Dedifferentiated amniotic fluid mesenchymal stem cell (primary cell): ENCODE measurements around the gene CYBC1.
"Not testable (repeated sequence)": the region's sequence is repeated elsewhere in the genome, so short reads cannot be mapped to it uniquely, and the experiment has no call there.

Experiments used
- DNase-seq: peaks from one replicate; pipeline ENCODE4 v3.0.0-alpha.2; 2016; ENCODE audit errors: extremely low spot score

The CYBC1 gene

DNA sequence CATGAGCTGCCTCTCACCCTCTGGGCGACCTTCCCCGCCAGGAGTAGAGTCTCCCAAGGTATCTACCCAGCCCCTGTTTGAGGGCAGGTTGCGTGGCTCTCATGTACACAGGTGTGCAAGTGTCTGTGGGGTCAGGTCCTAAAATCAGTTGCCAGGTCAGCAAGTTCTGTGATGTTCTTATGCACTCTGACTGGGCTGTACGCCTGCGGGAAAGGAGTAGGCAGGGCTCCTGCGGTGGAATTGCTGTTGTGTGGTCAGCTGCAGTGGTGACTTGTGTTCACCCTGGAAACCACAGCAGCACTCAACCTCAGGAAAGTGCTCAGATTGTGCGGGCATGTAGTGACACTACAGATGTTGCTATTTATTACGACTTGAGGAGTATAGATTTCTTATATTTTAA lies 27.4 kb upstream of the CYBC1 start:
- no peak for DNase-seq

DNA sequence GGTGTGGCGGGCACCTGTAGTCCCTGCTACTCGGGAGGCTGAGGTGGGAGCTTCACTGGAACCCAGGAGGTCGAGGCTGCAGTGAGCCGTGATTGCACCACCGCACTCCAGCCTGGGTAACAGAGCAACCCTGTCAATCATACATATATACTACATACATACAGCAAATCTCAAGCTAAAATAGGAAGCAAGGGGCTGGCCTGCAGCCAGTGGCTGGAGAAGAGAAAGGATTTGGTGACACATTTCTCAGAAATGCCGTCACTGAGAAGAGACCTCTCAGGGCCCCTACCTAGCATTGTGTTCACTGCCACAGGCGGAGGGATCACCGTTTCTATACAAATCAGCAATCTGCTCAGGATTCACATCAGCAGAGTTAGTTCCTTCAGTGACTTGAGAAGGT lies 24.9 kb upstream of the CYBC1 start:
- no peak for DNase-seq

GRCh38 chr17:82474223-82475010 lies 23.9 kb upstream of the CYBC1 start:
- DNase-seq, result no peak

DNA sequence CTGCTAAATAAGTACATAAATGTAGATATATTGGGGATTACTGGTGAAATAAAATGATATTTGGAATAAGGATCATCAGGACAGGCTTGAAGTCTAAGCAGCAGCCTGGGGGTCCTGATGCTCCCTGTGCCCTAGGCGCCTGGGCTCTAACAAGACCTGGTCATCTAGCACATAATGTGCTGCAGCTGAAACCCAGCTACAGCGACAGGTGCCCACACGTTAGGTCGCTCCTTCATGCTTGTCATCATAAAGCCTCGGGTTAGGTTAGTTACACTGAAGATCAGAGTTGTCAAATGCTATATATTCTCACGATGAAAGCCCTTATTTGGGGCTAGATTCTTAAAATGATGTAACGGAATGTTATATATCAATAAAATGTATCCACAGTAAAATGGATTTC lies 19.5 kb upstream of the CYBC1 start:
- DNase-seq, result no peak

GRCh38 chr17:82468692-82469091 lies 18.1 kb upstream of the CYBC1 start:
- no peak for DNase-seq

GRCh38 chr17:82465023-82465603 lies 14.6 kb upstream of the CYBC1 start:
- no peak for DNase-seq

GRCh38 chr17:82464567-82464929 lies 14.0 kb upstream of the CYBC1 start:
- DNase-seq, result no peak

GRCh38 chr17:82463925-82464566 lies 13.5 kb upstream of the CYBC1 start:
- DNase-seq, result no peak

- DNase-seq, result no peak
Measured at GRCh38 chr17:82463391-82463790, 12.8 kb upstream of the CYBC1 start.

- no peak for DNase-seq
Measured at GRCh38 chr17:82461827-82462524, 11.4 kb upstream of the CYBC1 start.

DNA sequence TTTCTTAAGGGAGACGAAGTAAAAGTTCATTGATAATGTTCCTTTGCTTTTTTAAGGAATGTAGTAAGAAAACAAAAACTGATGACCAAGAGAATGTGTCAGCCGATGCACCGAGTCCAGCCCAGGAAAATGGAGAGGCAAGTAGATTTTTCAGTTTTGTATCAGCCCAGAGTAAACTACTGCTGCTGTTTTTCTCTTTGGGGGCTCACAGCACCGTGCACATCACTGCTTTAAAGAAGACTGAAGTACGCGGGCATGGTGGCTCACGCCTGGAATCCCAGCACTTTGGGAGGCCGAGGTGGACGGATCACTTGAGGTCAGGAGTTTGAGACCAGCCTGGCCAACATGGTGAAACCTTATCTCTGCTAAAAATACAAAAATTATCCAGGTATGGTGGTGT lies 9.4 kb upstream of the CYBC1 start:
- not testable (repeated sequence) for DNase-seq

DNA sequence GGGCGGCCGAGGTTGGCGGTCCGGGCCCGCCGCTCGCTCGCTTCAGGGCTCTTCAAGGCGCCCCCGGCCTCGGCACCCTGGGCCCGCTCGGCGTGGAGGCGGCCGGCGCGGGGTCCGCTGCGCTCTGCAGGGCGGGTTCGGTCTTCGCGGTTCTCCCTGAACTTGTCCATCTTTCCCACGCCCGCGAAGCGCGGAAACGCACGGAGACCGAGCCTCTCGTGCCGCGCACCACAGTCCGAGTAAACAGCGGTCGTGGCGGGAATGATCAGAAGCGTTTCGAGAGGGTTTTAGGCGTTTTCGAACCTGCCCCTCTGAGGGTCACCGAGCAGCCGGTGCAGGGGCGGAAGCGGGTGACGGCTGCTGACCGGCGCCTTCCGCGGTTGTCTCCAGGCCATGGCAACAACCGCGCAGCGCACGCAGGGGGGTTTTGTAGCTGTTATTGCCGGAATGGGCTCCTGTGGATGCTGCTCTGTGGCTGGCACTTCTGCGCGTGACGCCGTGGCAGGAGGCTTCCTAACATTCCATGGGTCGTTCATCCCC lies 8.4 kb upstream of the CYBC1 start:
- DNase-seq, result no peak

DNA sequence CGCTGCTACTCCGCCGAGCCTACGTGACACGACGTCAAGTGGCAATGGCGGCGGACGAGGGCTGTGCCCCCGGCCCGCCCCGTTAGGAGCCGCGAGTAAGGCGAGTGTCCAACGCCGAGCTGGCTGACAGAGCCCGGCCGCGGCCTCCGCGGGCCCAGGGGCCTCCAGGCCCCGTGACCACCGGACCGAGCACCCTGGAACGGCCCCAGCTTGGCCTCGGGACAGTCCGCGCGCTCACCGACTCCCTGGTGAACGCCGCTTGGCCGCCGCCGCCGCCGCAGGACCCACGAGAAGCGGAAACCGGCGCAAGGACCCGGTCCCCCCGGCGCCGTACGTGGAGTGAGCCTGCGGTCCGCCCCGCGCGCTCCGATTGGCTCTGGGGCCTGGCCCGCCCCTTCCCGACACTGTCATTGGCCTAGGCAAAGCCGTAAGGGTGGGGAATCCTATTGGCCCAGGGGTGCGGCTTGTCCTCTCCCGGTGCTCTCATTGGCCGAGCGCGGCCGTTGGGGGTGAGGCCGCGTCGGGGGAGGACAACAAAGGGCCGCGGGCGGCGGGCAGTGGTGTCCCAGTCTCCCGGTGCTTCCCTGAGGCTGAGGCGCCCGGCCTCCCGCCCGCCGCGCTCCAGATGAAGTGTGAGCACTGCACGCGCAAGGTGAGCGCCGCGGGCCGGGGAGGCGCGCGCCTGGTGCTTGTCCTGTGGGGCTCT lies 7.8 kb upstream of the CYBC1 start, which contains the start of gene NARF:
Gene NARF, plus strand, starts transcription at position 563 of the 706 bp plus-strand sequence. Its CDS starts 63 bp downstream, at position 626.
- peak; percentile 98 for DNase-seq

DNA sequence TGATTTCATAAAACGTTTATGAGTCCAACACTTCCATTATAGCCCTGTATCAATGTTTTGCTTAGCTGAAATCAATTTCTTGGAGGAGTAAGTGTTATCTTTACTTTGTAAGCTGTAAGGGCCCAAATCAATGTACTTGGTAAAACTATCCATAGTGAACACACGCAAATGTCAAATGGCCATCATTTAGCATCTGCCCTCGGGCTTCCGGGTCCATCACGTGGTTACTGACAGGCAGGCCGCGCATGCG lies 7.3 kb upstream of the CYBC1 start:
- no peak for DNase-seq

GRCh38 chr17:82457073-82457928 lies 6.7 kb upstream of the CYBC1 start:
- no peak for DNase-seq

DNA sequence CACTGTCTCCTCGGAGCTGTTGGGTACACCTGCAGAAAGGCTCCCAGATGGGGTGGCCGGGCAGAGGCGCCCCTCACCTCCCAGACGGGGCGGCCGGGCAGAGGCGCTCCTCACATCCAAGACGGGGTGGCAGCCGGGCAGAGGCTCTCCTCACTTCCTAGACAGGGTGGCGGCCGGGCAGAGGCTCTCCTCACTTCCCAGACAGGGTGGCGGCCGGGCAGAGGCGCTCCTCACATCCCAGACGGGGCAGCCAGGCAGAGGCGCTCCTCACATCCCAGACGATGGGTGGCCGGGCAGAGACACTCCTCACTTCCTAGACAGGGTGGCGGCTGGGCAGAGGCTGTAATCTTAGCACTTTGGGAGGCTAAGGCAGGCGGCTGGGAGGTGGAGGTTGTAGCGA lies 3.2 kb upstream of the CYBC1 start:
- not testable (repeated sequence) for DNase-seq

- not testable (repeated sequence) for DNase-seq
Measured at GRCh38 chr17:82453151-82453550, 2.6 kb upstream of the CYBC1 start.

DNA sequence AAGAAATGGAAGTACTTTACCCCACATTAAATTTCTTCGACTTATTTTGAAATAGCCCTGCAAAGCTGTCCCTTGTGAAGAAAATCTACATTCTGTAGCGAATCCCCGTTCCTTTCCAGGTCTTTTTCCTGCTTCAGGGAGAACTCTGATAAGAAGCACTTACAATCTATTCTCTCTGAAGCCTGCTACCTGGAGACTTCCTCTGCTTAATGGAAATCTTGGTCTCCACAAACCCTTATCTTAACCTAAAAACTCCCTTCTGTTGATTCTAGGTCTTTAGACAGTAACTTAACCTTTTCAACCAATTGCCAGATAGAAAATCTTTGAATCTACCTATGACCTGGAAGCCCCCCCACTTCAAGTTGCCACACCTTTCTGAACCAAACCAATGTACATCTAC lies 1.6 kb upstream of the CYBC1 start:
- no peak for DNase-seq

- DNase-seq, result no peak
Measured at GRCh38 chr17:82449883-82450356, 632 bp downstream of the CYBC1 start.

- DNase-seq, result no peak
Measured at GRCh38 chr17:82449131-82449882, 1.2 kb downstream of the CYBC1 start.
